Natural killer cell (primary cell): ENCODE data around the gene MCUR1. TPM values are rescaled to one million over a fixed set of nuclear protein-coding genes. Genes with fewer than 3 reads are reported as not detected.

Experiments used
- ATAC-seq, 3 donors: fragments of 150-1000 bp in 2 of 3; fragments of 200-7000 bp in 1 of 3; cut with Tn5 transposase; 1 replicate in 1 of 3; 2 replicates in 2 of 3; pipeline ENCODE4 v1.10.0; 2021; ENCODE audit warnings: mild to moderate bottlenecking in 2 of 3, moderate library complexity in 2 of 3
- DNase-seq, 2 donors: peaks; one replicate each; pipeline versions ENCODE4 v3.0.0 to v3.0.0-alpha.2; 2013 to 2021; ENCODE audit warnings: mixed read lengths in 1 of 2
- H3K27ac ChIP-seq: one replicate; pipeline ENCODE4 v1.5.1; 2013; ENCODE audit warnings: mild to moderate bottlenecking, low read length
- H3K27me3 ChIP-seq: one replicate; pipeline ENCODE4 v1.6.1; 2013; ENCODE audit warnings: low read length; ENCODE audit not compliant: control insufficient read depth, insufficient read depth
- H3K36me3 ChIP-seq: one replicate; pipeline ENCODE4 v1.6.1; 2013; ENCODE audit warnings: low read length; ENCODE audit not compliant: control insufficient read depth, insufficient read depth
- H3K4me1 ChIP-seq: one replicate; pipeline ENCODE4 v1.6.1; 2013; ENCODE audit warnings: low read length; ENCODE audit not compliant: control insufficient read depth, insufficient read depth
- H3K4me3 ChIP-seq: one replicate; pipeline ENCODE4 v1.5.1; 2013; ENCODE audit warnings: low read length
- H3K9me3 ChIP-seq: one replicate; pipeline ENCODE4 v1.6.1; 2013; ENCODE audit warnings: low read length; ENCODE audit not compliant: control insufficient read depth, insufficient read depth
- H3K27ac Mint-ChIP-seq, 2 donors: one replicate each; pipeline ENCODE4 v1.8.0; 2022; ENCODE audit warnings: mild to moderate bottlenecking in 2 of 2, mixed read lengths in 2 of 2, moderate library complexity in 1 of 2
- H3K27me3 Mint-ChIP-seq, 2 donors: one replicate each; pipeline ENCODE4 v1.8.0; 2022; ENCODE audit warnings: low read depth in 2 of 2, mixed read lengths in 2 of 2
- H3K36me3 Mint-ChIP-seq: one replicate; pipeline ENCODE4 v1.8.0; 2022; ENCODE audit warnings: mixed read lengths
- H3K4me1 Mint-ChIP-seq, 2 donors: one replicate each; pipeline ENCODE4 v1.8.0; 2022; ENCODE audit warnings: mixed read lengths in 2 of 2
- H3K4me3 Mint-ChIP-seq: one replicate; pipeline ENCODE4 v1.8.0; 2022; ENCODE audit warnings: mild to moderate bottlenecking, moderate library complexity, mixed read lengths
- H3K9me3 Mint-ChIP-seq, 2 donors: one replicate each; pipeline ENCODE4 v1.8.0; 2022; ENCODE audit warnings: mixed read lengths in 2 of 2
- WGBS: methylation state at CpG from one replicate; pipeline ENCODE4 v1.1.7; 2013; ENCODE audit warnings: missing lambda C conversion rate; ENCODE audit not compliant: insufficient coverage; 5-methylcytosine and 5-hydroxymethylcytosine counted together
- intact Hi-C: fragments of 100-400 bp; cut with micrococcal nuclease; formaldehyde crosslinking; loops from one replicate; pipeline ENCODE4 v1.14.2; 2022
- total RNA-seq, 4 donors: library from RNA; stranded (reverse); fragments of 120-200 nt in 1 of 4; gene quantifications; one replicate each; pipeline versions ENCODE4 v1.2.3 to v1.2.4, GENCODE V29; 2013 to 2022
- TF ChIP-seq, protein P1 (sequence below): fragments of 200-600 bp; IDR thresholded peaks from one replicate; pipeline ENCODE4 v1.8.0; 2022; ENCODE audit warnings: antibody characterized with exemption

MCUR1 gene
- total RNA-seq, 3 donors from 2014 or later (not counting 1 experiment from before 2014, with no cell fraction given): 6.0 to 9.6 (median 7.9) TPM

DNA sequence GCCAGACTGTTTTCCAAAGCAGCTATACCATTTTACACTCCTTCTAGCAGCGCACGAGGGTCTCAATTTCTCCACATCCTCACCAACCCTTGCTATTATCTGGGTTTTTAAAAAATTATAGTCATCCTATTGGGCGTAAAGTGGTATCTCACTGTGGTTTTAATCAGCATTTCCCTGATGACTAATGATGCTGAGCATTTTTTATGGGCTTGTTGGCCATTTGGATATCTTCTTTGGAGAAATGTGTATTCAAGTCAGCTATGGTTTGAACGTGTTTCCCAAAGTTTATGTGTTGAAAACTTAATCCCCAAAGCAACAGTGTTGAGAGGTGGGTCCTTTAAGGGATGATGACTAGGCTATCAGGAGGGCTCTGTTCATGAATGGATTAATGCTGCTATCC lies 6.7 kb downstream of the MCUR1 start:
- ATAC-seq (no peak), DNase-seq (no peak)
- no peaks in the 10 kb centered on the region for H3K4me1 ChIP-seq
- TF ChIP-seq, protein P1, sequence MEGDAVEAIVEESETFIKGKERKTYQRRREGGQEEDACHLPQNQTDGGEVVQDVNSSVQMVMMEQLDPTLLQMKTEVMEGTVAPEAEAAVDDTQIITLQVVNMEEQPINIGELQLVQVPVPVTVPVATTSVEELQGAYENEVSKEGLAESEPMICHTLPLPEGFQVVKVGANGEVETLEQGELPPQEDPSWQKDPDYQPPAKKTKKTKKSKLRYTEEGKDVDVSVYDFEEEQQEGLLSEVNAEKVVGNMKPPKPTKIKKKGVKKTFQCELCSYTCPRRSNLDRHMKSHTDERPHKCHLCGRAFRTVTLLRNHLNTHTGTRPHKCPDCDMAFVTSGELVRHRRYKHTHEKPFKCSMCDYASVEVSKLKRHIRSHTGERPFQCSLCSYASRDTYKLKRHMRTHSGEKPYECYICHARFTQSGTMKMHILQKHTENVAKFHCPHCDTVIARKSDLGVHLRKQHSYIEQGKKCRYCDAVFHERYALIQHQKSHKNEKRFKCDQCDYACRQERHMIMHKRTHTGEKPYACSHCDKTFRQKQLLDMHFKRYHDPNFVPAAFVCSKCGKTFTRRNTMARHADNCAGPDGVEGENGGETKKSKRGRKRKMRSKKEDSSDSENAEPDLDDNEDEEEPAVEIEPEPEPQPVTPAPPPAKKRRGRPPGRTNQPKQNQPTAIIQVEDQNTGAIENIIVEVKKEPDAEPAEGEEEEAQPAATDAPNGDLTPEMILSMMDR: no peak
- no peak overlapping the region for H3K4me3 ChIP-seq
- Mint-ChIP-seq H3K27me3 (no peaks in the 10 kb centered on the region), H3K9me3 (no peaks in the 10 kb centered on the region), H3K36me3 (no peaks in the 10 kb centered on the region), H3K4me3 (no peak overlapping the region), H3K27ac (no peak overlapping the region), H3K4me1 (peaks cover 13 to 26% of the 10 kb centered on the region in 2 donors)
- H3K9me3 ChIP-seq: no peaks in the 10 kb centered on the region
- H3K36me3 ChIP-seq: no peaks in the 10 kb centered on the region
- intact Hi-C loops: no loop called here
- no peak overlapping the region for H3K27ac ChIP-seq
- no peaks in the 10 kb centered on the region for H3K27me3 ChIP-seq
- 92% methylated on average over 4 of the region's 4 CpGs for WGBS

DNA sequence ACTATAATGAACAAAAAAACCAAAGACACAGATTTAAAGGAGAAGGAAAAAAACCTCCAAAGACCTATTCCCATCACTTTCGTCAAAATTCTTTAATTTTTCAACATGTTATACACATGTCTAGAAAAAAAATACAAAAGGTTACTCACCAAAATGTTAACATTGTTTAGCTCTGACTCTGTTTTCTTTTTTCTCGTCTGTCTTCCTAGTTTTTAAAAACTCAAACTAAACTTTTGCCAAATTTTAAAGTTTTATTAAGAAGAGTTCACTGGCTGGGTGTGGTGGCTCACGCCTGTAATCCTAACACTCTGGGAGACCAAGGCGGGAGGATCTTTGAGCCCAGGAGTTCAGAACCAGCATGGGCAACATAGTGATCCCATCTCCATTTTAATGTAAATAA lies 10.8 kb downstream of the MCUR1 start:
- no peak overlapping the region for H3K27ac ChIP-seq
- H3K9me3 ChIP-seq: no peaks in the 10 kb centered on the region
- intact Hi-C loops: no loop called here
- TF ChIP-seq, protein P1: no peak
- no peak overlapping the region for H3K27ac Mint-ChIP-seq
- H3K36me3 Mint-ChIP-seq: no peaks in the 10 kb centered on the region
- no peaks in the 10 kb centered on the region for H3K27me3 Mint-ChIP-seq
- H3K4me1 ChIP-seq: no peaks in the 10 kb centered on the region
- no peak overlapping the region for H3K4me3 Mint-ChIP-seq
- peaks cover 0 to 8% of the 10 kb centered on the region in 2 donors for H3K4me1 Mint-ChIP-seq
- ATAC-seq: no peak
- DNase-seq: no peak
- WGBS: 100% methylated on average over 2 of the region's 4 CpGs
- H3K36me3 ChIP-seq: peaks cover 19% of the 10 kb centered on the region
- no peak overlapping the region for H3K4me3 ChIP-seq
- H3K9me3 Mint-ChIP-seq: no peaks in the 10 kb centered on the region
- no peaks in the 10 kb centered on the region for H3K27me3 ChIP-seq

DNA sequence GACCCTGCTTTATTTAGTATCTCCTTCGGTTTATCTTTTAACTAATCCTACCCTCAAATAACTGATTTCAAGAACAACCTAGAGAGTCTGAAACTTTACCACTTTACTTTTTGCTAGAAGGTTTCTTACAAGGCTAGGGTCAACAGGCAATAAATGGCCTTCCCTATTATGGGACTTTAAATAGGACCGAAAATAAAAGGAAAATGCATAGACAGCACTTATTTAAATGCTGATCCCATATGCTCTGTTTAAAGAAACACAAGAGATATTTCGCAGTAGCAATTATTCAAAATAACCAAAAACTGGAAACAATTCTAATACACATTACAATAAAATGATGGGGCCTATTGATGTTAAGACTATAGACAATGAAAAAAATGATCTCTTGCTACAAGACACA lies 13.7 kb downstream of the MCUR1 start:
- no peak overlapping the region for H3K4me3 Mint-ChIP-seq
- Histone ChIP-seq H3K4me3 (no peak overlapping the region), H3K36me3 (peaks cover 20% of the 10 kb centered on the region), H3K27ac (no peak overlapping the region), H3K27me3 (no peaks in the 10 kb centered on the region), H3K9me3 (no peaks in the 10 kb centered on the region), H3K4me1 (no peaks in the 10 kb centered on the region)
- 100% methylated on average over 2 of the region's 3 CpGs for WGBS
- H3K27me3 Mint-ChIP-seq: no peaks in the 10 kb centered on the region
- ATAC-seq (no peak), DNase-seq (no peak)
- TF ChIP-seq, protein P1: no peak
- no peak overlapping the region for H3K27ac Mint-ChIP-seq
- no peaks in the 10 kb centered on the region for H3K4me1 Mint-ChIP-seq
- no peaks in the 10 kb centered on the region for H3K9me3 Mint-ChIP-seq
- no peaks in the 10 kb centered on the region for H3K36me3 Mint-ChIP-seq
- intact Hi-C loops: no loop called here

DNA sequence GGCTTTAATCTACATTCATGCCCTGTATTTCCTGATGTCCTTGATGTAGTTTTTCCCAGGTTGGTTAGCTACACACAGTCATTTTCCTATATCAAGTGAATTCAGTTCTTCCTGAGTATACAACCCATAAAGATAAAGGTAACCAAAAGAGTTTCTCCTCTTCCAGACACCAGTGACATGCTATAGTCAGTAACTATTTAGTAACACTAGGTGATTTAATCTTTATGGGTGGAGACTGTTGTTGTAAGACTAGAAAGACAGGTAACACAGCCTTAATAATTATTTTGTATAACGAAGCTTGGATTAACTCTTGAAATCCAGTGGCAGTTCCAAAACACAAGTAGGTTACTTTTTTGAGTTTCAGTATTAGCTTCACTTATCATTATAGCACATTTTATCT lies 17.6 kb downstream of the MCUR1 start:
- no peaks in the 10 kb centered on the region for H3K27me3 ChIP-seq
- H3K4me1 Mint-ChIP-seq: peaks cover 0 to 8% of the 10 kb centered on the region in 2 donors
- intact Hi-C loops: loop anchor here (5.0 kb wide), 1 partner anchor 251 kb away; no protein-coding TSS in a partner anchor
- no peak overlapping the region for H3K4me3 ChIP-seq
- H3K9me3 ChIP-seq: no peaks in the 10 kb centered on the region
- no peaks in the 10 kb centered on the region for H3K9me3 Mint-ChIP-seq
- no peak overlapping the region for H3K27ac Mint-ChIP-seq
- H3K4me3 Mint-ChIP-seq: no peak overlapping the region
- ATAC-seq: no peak
- H3K36me3 Mint-ChIP-seq: no peaks in the 10 kb centered on the region
- peaks cover 17% of the 10 kb centered on the region for H3K36me3 ChIP-seq
- WGBS: 100% methylated on average over 1 of the region's 1 CpG
- TF ChIP-seq, protein P1: no peak
- DNase-seq: no peak
- no peak overlapping the region for H3K27ac ChIP-seq
- H3K27me3 Mint-ChIP-seq: no peaks in the 10 kb centered on the region
- H3K4me1 ChIP-seq: no peaks in the 10 kb centered on the region
